Right forelimb (tissue), 1 donor: ENCODE results near the gene ASB9.
"Not testable (repeated sequence)": the region's sequence is repeated elsewhere in the genome, so short reads cannot be mapped to it uniquely, and the experiment has no call there.

Experiments
- DNase-seq: peaks from one replicate; pipeline ENCODE4 v3.0.0-alpha.2; 2018

ASB9 gene

DNA sequence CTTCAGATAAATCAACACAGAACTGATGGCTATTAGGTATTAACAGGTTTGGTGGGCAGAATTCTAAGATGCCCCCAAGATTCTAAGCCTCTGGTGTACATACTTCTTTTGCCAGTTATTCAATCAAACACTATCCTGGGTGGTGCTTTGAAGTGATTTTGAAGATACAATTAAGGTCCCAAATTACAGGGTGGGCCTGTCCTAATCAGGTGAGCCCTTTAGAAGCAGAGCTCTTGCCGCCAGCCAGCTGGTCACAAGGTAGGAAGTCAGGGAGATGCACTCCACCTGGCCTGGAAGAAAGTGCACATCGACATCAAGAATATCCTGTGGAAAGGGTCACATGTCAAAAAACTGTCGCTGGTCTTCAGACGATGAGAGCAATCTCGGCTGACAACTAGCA lies 29.5 kb downstream of the ASB9 start:
- DNase-seq = no peak

DNA sequence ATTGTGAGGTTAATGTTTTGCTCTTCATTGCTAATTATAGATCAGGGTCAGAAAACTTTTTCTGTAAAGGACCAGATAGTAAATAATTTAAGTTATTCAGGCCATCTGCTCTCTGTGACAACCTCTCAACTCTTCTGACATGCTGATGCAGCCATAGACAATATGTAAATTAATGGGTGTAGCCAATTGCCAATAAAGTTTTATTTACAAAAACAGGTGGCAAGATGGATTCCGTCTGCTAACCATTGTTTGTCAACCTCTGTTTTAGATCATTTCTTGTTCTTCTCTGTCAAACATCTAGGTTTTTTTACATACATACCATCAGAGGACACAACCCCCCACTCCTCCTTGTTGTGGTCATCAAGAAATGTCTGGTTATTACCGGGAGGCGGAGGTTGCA lies 33.7 kb downstream of the ASB9 start:
- no peak for DNase-seq

DNA sequence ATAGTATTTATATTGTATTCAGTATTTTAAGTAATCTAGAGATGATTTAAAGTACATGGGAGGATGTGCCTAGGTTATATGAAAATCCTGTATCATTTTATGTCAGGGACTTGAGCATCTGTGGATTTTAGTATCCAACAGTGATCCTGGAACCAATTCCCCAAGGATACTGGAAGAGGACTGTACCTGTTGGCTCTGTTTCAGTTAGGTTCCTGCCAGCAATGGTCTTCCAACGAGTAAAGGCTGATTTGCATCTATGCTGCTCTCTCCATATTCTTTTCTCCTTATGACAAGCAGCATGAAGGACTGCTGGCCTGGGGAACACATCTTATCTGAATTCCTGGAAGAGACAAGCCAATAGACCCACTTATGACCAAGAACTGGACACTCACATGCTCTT lies 34.9 kb downstream of the ASB9 start:
- no peak for DNase-seq

DNA sequence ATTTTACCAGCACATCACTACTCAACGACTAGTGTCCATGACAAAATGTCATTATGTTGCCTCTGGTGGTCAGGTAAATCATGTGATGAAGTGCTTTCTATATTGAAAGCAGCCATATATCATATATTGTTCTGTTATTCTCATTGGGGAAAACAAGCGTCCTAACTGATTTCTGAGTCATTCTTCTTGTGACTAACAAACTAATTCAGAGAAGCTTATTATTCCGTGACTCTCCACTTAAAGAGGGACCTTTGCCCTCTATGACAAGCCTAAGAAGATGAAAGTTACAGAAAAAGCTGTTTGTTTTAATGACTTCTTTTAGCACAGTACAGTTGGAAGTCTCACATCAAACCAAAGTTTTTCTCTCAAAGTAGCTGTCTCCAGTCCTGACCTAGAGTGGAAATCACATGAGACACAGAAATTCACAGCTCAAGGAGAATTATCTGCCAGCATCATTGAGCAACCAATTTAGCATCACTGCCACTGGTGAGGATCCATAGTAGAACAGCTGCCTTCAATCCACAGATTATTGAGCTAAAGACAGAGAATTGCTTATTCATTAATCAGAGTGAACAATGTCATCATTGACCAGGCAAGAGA lies 36.4 kb downstream of the ASB9 start:
- DNase-seq = no peak

DNA sequence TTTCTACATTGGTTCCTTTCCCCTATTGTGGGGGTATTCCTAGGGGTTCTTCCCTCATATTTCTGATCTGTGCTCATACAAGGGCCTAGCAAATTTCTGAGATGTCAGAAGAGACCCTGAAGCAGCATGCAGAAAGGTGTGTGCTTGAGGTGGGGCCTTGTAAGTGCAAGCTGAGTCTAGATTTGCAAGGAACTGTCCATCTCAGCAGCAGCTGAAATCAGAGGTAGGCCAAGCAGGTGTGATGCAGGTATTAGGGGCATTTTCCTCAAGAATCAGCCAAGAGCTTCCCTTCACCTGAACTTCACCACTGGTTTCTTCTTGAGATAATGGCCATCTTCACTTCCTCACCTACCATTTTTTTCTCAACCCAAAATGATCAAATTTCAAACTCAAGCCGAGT lies 45.1 kb downstream of the ASB9 start:
- DNase-seq = no peak

DNA sequence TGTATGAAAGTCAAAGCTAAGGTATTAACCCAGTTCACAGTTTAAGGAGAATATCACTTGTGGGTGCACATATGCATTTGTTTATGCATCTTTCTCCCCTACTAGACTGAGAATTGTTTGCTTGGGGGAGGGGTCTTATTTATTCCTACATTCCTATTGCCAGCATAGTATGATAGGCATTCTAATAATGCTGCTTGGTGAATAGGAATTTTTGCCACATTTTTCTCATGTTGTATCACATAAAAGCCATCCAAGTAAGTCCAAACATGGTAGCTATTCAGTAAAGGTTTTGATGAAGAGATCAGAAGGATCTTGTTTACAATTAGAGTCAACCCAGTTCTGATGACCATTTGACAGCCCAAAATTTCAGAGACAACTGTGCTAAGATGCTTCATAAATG lies 48.6 kb downstream of the ASB9 start:
- DNase-seq = no peak

DNA sequence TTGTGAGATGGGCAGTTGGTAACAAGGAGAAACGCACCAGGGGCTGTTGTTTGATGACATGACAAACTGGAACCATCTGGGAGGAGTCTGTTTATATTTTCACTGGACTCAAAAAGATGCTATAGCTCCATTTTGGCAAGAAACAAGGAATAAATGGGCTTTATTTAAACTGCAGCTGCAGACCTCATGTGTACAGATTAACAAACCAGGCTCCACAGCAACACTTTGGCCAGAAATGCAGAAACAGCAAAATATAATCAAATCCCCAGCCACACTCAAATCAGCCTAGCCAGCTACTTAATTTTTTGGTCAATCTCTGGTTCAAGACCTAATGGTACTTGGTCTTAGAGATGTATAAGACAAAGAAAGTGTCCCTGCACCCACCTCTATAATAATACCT lies 52.7 kb downstream of the ASB9 start:
- no peak for DNase-seq

DNA sequence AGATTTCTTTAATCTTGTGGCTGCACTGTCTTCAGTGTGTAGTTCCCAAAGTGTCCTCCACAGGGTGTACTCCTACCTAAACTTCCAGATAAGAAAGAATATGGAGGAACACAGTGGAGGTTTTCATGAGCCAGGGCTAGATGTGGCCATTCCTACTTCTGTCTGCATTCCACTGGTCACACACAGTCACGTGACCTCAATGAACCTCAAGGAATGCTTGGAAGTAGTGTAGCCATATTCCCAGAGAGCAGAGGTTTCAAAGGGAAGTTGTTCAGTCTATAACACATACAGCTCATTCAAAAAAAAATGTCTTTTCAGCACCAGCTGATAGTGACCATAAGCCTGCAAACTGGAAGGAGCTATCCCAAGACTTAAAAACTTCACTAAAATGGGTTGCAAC lies 53.6 kb downstream of the ASB9 start:
- DNase-seq = no peak

DNA sequence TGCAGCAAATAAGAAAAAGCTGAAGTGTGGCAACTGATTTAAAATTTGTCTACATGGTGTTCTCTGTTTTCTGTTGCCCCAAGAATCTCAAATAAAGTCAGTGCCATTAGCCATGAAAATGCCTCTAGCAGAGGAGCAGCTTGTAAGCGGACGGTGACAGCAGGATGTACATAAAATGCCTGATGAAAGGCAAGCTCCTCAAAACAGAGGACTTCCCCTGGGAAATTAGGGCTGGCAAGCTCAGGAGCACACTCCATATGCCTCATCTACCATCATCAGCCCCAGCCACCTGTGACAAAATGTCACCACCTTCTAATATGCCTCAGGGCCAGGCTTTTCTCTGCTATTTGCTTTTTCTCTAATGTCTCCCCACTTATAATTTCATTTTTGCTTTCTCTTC lies 54.5 kb downstream of the ASB9 start:
- DNase-seq = no peak

DNA sequence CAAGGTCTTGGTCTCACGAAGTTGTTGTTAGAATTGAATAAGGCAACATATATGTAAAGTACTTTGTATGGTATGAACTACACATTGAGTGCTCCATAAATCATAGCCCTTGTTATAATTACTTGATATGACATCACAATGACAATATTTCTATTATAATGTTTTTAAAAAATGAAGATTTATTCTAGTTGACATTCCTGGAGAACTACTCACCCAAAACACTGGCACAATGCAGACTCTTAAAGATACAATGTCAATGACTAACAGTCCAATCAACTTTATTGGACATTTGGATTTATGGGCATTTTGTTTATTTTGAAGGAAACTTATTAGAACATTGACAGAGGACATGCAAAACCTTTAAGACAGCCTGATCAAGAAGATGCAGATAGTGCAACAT lies 55.3 kb downstream of the ASB9 start:
- DNase-seq = no peak

DNA sequence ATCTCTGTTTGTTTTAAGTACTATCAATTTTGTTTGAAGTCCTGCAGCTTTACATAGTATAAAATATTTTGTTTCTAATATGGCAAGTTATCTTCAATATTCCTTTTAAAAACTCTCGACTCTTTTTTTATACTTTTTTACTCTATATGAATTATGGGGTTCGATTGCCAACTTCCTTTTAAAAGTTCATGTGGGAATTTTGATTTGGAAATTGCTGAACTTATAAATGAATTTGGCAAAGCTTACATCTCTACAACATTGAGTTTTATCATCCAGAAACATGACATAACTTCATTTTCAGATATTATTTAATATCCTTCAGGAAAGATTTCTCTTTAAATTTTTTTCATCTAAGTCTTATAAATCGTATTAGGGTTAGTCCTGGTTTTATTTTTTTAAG lies 60.8 kb downstream of the ASB9 start:
- DNase-seq = no peak

DNA sequence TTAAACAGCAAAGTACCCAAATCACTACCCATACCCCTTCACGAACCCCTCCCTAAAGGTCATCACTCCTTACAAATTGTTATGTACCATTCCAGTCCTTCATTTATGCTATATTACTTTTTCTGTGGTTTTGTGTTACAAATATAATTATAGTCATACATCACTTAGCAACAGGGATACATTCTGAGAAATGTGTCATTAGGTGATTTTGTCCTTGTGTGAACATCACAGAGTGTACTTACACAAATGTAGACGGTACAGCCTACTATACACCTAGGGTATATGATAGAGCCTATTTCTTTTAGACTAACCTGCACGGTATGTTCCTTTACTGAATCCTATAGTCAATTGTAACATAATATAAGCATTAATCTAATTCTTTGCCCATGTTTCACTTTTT lies 61.9 kb downstream of the ASB9 start:
- DNase-seq = no peak

DNA sequence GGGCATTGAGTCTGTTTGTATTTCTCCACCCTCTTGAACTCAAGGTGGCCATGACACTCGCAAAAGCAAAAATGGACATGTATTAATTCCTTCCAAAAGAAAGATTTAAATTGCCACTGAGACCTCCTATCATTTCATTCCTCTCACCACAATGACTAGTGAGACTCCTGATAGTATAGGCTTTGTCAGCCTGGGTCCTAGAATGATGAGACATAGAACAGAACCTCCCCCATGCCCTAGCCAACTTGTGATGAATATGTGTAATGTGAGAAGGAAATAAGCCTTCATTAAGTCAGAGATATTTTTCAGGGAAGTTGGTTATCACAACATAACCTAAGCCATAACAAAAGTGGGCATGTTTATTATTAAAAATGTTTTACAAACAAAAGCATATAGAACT lies 62.5 kb downstream of the ASB9 start:
- DNase-seq = no peak

DNA sequence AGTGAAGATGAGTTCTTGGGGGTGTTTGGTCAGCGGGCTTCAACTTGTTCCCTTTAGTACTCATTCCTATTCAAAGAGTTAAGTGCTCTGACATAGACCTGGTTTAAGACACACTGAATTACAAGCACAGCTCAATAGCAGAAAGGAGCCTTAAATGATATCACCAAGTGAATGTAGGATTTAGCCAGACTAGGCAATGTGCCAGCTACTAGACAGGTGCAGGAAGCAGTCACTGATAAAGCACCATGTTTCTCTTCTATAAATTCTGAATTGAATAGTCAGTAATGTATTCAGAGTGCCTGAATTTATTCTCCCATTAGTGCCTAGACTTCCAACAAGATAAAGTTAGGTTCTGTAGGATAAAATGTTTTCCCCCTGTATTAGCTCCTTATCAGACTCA lies 63.6 kb downstream of the ASB9 start:
- DNase-seq = no peak

DNA sequence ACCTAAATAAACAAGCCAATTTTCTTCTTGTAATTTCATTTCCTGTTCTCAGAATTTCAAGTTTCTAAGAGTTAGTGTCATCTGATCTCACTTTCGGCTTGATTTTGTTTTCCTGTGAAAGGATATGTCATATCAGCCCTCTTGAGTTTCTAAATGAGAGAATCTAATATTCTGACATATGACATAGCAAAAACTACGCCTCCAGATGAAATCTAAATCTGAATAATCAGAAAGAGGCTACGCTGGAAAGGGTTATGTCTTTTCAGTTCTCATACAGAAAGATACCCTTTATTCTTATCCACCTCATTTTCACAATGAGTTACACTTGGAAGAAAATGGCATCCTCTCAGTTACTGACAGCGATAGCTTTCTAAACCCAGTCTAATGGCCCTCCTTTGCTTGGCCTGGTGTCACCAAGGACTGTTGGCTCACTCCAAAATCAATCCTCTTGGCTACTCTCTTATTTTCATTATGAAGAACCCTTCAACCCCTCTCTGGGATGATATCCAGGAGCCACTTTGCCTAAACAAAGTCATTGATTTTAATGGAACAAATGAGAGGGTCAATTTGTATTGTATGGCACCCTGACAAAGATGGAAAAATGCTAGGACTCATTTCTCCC lies 65.6 kb downstream of the ASB9 start:
- DNase-seq = no peak

DNA sequence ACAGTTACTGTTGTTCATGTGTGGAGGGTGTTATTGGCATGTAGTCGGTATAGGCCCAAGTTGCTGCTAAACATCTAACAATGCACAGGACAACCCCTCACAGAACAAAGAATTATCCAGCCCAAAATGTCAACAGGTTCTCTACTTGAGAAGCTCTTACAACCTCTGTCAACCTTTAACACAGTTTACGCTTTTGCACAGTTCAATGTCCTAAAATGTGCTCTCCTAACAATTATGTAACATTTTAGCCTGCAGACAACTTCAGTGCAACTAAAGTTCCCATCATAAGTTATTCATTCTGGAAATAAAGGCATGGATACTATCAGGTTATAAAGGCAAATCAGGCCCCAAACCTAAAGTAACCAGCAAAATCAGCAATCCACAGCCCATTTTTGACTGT lies 66.2 kb downstream of the ASB9 start:
- DNase-seq = no peak

DNA sequence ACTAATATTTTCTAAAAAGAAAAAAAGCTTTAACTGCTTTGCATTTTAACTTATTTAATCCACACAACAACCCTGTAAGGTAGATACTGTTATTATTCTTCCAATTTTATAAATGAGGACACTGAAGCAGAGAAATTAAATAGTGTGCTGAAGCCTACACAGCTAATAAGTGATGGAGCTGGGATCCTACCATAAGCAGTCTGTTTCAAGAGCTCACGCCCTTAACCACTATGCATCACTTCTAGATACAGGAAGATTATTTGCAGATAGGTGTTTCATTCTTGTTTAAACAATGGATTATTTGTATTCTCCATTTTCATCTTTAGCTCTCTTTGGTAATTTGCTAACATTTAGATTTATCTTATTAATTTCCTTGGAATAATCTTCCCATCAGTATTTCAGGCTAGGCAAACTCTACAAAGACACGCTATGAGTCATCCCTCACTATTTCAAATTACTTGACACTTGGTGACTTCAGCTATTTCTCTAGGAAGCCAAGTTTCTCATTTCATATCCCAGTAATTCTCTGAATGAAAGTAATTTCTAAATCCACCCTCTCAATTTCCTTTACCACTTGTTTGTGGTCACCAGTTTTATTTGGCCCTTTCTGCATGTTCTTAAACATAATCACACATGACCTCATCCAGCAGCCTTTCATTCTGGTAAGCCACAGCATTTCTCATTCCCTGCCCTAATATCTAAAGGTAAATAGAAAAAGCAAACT lies 67.3 kb downstream of the ASB9 start:
- DNase-seq = no peak

DNA sequence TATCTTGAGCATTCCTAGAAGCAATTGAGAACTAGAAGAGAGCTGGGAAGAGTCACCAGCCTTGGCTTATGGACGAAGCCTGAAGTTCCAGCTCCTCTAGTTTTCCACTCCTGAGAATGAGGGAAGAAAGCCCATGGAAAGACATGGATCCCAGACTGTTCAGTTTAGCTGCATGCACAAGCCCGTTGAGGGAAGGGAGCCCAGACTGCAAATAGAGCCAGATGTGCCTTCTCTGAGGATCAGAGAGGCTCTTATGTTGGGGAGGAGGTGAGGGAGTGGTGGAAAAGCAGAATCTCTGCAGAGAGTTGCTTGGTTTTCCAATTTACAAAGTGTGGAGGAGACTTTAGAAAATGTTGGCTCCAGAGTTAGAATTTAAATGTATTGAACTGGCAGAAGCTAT lies 69.0 kb downstream of the ASB9 start:
- DNase-seq = no peak

DNA sequence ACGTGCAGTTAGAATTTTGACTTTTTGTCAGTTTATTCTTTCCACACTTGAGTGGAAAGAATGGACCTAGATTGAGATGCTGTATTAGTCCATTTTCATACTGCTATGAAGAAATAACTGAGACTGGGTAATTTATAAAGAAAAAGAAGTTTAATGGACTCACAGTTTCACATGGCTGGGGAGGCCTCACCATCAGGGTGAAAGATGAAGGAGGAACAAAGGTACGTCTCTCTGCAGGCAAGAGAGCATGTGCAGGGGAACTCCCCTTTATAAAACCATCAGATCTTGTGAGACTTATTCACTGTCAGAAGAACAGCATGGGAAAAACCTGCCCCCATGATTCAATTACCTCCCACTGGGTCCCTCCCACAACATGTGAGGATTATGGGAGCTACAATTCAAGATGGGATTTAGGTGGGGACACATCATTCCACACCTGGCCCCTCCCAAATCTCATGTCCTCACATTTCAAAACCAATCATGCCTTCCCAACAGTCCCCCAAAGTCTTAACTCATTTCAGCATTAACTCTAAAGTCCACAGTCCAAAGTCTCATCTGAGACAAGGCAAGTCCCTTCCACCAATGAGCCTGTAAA lies 71.2 kb downstream of the ASB9 start:
- DNase-seq = not testable (repeated sequence)

DNA sequence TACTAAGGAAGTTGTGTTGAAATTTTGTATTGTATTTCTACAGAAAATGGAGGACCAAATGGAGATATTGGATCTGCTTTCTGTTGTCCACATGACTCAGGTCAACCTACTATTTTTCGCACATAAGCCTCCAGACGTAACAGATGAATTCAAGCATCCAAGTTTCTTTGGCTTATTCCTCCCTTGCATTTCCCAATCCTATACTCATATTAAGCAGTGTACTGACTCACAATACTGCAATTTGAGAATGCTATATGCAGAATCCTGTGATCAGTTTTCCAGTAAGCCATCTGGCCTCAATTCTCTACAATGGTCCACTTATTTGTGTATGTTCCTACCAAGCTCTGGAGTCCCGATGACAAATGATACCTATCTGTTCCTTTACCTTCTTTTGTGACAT lies 75.7 kb downstream of the ASB9 start:
- no peak for DNase-seq
